ENCODE results near the gene MMP24.

DNA sequence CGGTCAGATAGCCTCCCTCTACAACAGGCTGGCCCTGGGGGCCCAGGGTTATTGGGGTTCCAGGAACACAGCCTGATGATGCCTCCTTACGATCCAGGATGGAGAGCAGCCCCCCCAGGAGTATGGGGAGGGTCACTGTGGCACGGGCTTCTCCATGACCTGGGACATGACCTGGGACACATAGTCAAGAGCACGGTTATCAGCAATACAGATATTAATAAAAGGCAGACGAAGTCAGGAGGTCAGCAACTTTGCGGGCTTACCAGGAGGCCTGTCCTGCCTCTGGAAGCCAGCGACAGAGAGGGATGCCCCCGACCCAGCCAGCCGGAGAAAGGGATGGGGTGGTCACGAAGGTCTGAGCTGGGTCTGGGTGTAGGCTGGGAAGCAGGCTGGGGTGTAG lies 50.6 kb downstream of the MMP24 start:
- TF ChIP-seq, protein P1, sequence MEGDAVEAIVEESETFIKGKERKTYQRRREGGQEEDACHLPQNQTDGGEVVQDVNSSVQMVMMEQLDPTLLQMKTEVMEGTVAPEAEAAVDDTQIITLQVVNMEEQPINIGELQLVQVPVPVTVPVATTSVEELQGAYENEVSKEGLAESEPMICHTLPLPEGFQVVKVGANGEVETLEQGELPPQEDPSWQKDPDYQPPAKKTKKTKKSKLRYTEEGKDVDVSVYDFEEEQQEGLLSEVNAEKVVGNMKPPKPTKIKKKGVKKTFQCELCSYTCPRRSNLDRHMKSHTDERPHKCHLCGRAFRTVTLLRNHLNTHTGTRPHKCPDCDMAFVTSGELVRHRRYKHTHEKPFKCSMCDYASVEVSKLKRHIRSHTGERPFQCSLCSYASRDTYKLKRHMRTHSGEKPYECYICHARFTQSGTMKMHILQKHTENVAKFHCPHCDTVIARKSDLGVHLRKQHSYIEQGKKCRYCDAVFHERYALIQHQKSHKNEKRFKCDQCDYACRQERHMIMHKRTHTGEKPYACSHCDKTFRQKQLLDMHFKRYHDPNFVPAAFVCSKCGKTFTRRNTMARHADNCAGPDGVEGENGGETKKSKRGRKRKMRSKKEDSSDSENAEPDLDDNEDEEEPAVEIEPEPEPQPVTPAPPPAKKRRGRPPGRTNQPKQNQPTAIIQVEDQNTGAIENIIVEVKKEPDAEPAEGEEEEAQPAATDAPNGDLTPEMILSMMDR (IDR thresholded peaks at IDR 0.05; ENCODE audit: low read depth, low read length, poor library complexity, severe bottlenecking): no peak
- no peak for TF ChIP-seq EZH2phosphoT487 (IDR thresholded peaks at IDR 0.05; ENCODE audit: borderline replicate concordance, low read length)

Measured in DOHH2 (cell line).